ENCODE results near the gene FOXS1. TPM values are rescaled to one million over a fixed set of nuclear protein-coding genes. Genes with fewer than 3 reads are reported as not detected.

Gene FOXS1
- total RNA-seq, 1 experiment from 2014 or later, result not detected

DNA sequence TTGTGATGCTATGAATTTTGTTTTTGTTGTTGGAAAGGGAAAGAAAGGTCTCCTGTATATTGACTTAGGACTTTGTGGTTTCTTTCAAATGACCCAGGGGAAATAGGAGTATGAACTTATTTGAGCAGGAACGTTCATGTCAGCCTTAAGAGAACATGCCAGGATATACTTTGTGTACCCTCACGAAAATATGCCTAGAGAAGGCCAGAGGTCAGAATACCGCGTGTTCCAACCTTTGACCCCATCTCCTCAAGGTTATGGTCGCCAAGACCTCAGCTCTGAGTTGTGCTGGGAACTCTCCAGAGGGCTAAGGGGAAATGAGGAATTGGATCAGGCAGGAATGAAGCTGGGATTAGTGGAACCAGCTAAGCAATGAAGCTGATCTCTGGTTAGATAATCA, 36.5 kb upstream of the FOXS1 start:
- H3F3A ChIP-seq (ENCODE audit: low read length, unreplicated experiment), result no peaks in the 10 kb centered on the region
- no peak overlapping the region for H3K9ac ChIP-seq (ENCODE audit: low read length)
- H3K79me2 ChIP-seq (ENCODE audit: low read length), result no peaks in the 10 kb centered on the region
- no peaks in the 10 kb centered on the region for H3K9me2 ChIP-seq (replicated peaks; ENCODE audit: low read length)
- TF ChIP-seq EZH2 (IDR thresholded peaks at IDR 0.05; ENCODE audit: low read length, unreplicated experiment), result no peak
- no peak for TF ChIP-seq EZH2phosphoT487 (IDR thresholded peaks at IDR 0.05; ENCODE audit: borderline replicate concordance, low read length)
- TF ChIP-seq, protein P1, sequence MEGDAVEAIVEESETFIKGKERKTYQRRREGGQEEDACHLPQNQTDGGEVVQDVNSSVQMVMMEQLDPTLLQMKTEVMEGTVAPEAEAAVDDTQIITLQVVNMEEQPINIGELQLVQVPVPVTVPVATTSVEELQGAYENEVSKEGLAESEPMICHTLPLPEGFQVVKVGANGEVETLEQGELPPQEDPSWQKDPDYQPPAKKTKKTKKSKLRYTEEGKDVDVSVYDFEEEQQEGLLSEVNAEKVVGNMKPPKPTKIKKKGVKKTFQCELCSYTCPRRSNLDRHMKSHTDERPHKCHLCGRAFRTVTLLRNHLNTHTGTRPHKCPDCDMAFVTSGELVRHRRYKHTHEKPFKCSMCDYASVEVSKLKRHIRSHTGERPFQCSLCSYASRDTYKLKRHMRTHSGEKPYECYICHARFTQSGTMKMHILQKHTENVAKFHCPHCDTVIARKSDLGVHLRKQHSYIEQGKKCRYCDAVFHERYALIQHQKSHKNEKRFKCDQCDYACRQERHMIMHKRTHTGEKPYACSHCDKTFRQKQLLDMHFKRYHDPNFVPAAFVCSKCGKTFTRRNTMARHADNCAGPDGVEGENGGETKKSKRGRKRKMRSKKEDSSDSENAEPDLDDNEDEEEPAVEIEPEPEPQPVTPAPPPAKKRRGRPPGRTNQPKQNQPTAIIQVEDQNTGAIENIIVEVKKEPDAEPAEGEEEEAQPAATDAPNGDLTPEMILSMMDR (conservative IDR thresholded peaks at IDR 0.05; ENCODE audit: low read depth, low read length), result no peak
- CTCF ChIA-PET, result no interaction called here
- H3K4me3 ChIP-seq (ENCODE audit: low read length), result no peak overlapping the region
- POLR2A ChIA-PET (ENCODE audit: unreplicated experiment), result no interaction called here
- no peaks in the 10 kb centered on the region for H4K20me1 ChIP-seq (ENCODE audit: low read length)
- H3K4me2 ChIP-seq (ENCODE audit: low read length), result no peak overlapping the region
- intact Hi-C loops (cut with micrococcal nuclease), result no loop called here
- peaks cover 6% of the 10 kb centered on the region; the same call in 1 of the 2 replicates for H3K9me3 ChIP-seq (ENCODE audit: low read length)
- H3K4me1 ChIP-seq (ENCODE audit: insufficient read depth, low read length), result 0 out of 2 replicates have a peak, but pooled peaks cover 9% of the 10 kb centered on the region
- no peak overlapping the region for H3K27ac ChIP-seq (ENCODE audit: low read length)
- no peak overlapping the region for H2AFZ ChIP-seq (ENCODE audit: low read length)
- no peak for DNase-seq
- no peaks in the 10 kb centered on the region for H3K36me3 ChIP-seq (ENCODE audit: low read depth, low read length)
- no TSS peak for BruUV-seq (replicated peaks)
- H3K27me3 ChIP-seq (ENCODE audit: low read length), result peaks cover 13% of the 10 kb centered on the region; the same call in 1 of the 2 replicates
- no peak for ATAC-seq

DNA sequence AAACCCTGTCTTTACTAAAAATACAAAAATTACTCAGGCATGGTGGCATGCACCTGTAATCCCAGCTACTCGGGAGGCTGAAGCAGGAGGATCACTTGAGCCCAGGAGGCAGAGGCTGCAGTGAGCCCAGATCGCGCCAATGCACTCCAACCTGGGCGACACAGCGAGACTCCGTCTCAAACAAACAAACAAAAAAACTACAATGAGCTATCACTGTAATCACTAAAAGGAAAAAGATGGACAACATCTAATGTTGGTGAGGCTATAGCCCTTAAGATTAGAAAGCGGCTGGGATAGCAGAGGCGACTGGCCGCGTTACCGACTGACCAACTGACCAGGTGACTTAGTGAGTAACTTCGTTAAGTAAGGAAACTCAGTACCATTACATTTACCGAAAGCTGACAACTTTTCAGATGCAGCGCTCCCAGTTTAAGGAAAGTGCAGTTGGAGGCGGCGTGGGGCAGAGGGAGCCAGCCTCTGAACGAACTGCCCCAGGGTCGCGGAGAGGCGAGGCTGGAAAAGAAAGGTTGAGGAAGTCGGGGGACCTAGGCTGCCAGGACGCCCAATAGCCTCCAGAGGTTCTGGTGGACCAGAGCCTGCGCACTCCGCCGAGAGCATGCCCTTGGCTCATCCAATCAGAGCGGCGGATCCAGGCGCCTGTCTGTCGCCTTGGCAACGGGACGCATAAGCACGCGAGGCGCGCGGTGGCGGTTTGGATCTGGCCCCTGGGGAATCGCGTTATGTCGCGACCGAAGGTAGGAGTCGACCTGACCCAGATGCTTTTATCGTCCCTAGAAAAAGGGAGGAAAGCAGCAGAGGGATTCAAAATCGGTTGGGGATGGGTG, 34.0 kb upstream of the FOXS1 start:
- Histone ChIP-seq H3K4me3 (ENCODE audit: low read length) (peak overlapping the region; percentile 79), H2AFZ (ENCODE audit: low read length) (peak overlapping the region; percentile 100), H3K79me2 (ENCODE audit: low read length) (no peaks in the 10 kb centered on the region), H3K4me2 (ENCODE audit: low read length) (peak overlapping the region; percentile 97), H3K27me3 (ENCODE audit: low read length) (no peaks in the 10 kb centered on the region), H3F3A (ENCODE audit: low read length, unreplicated experiment) (no peaks in the 10 kb centered on the region), H3K9ac (ENCODE audit: low read length) (peak overlapping the region; percentile 53), H3K4me1 (ENCODE audit: insufficient read depth, low read length) (0 out of 2 replicates have a peak, but pooled peaks cover 9% of the 10 kb centered on the region), H4K20me1 (ENCODE audit: low read length) (no peaks in the 10 kb centered on the region), H3K27ac (ENCODE audit: low read length) (no peak overlapping the region), H3K36me3 (ENCODE audit: low read depth, low read length) (no peaks in the 10 kb centered on the region), H3K9me3 (ENCODE audit: low read length) (peaks cover 6% of the 10 kb centered on the region; the same call in 1 of the 2 replicates), H3K9me2 (replicated peaks; ENCODE audit: low read length) (no peaks in the 10 kb centered on the region)
- intact Hi-C loops (cut with micrococcal nuclease), result loop anchor here (1.0 to 2.0 kb wide), 2 partner anchors 43 to 73 kb away; partner anchors contain the start of gene PDRG1
- BruUV-seq (replicated peaks), result TSS peak; percentile 85
- ChIA-PET POLR2A (ENCODE audit: unreplicated experiment) (interaction anchor here (0.6 to 0.7 kb wide), 3 partner anchors 11 to 24 kb away, joined by 3 to 4 read pairs (median 4); no protein-coding TSS in a partner anchor), CTCF (no interaction called here)
- ATAC-seq, result peak; percentile 99
- DNase-seq, result peak; percentile 94
- TF ChIP-seq EZH2phosphoT487 (IDR thresholded peaks at IDR 0.05; ENCODE audit: borderline replicate concordance, low read length), result no peak
- TF ChIP-seq EZH2 (IDR thresholded peaks at IDR 0.05; ENCODE audit: low read length, unreplicated experiment), result no peak
- TF ChIP-seq, protein P1 (conservative IDR thresholded peaks at IDR 0.05; ENCODE audit: low read depth, low read length), result no peak

DNA sequence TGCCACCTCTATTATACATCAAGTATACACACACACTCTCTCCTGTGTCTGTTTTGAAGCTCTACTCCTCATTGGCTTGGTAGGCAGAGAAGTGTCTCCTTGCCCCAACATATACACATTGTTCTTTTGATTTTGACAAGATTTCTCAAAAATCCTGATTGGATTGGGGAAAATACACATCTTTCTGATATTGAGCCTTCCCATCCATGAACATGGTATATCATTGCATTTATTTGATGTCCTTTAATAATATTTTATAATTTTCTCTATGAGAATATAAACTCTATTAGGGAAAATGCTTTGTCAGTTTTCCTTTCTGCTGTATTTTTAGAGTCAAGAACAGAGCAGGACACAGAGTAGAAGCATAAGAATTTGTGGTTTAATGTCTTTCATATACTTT, 32.3 kb upstream of the FOXS1 start:
- Histone ChIP-seq H3F3A (ENCODE audit: low read length, unreplicated experiment) (no peaks in the 10 kb centered on the region), H4K20me1 (ENCODE audit: low read length) (no peaks in the 10 kb centered on the region), H3K4me1 (ENCODE audit: insufficient read depth, low read length) (0 out of 2 replicates have a peak, but pooled peaks cover 9% of the 10 kb centered on the region), H3K4me3 (ENCODE audit: low read length) (no peak overlapping the region), H3K9me2 (replicated peaks; ENCODE audit: low read length) (no peaks in the 10 kb centered on the region), H3K27me3 (ENCODE audit: low read length) (peaks cover 8% of the 10 kb centered on the region), H3K9me3 (ENCODE audit: low read length) (peaks cover 6% of the 10 kb centered on the region; the same call in 1 of the 2 replicates), H3K9ac (ENCODE audit: low read length) (no peak overlapping the region), H3K79me2 (ENCODE audit: low read length) (no peaks in the 10 kb centered on the region), H3K4me2 (ENCODE audit: low read length) (no peak overlapping the region), H3K36me3 (ENCODE audit: low read depth, low read length) (no peaks in the 10 kb centered on the region), H3K27ac (ENCODE audit: low read length) (no peak overlapping the region), H2AFZ (ENCODE audit: low read length) (no peak overlapping the region)
- TF ChIP-seq, protein P1 (conservative IDR thresholded peaks at IDR 0.05; ENCODE audit: low read depth, low read length), result no peak
- no peak for TF ChIP-seq EZH2 (IDR thresholded peaks at IDR 0.05; ENCODE audit: low read length, unreplicated experiment)
- no peak for TF ChIP-seq EZH2phosphoT487 (IDR thresholded peaks at IDR 0.05; ENCODE audit: borderline replicate concordance, low read length)
- ChIA-PET POLR2A (ENCODE audit: unreplicated experiment) (no interaction called here), CTCF (no interaction called here)
- ATAC-seq, result no peak
- DNase-seq, result no peak
- intact Hi-C loops (cut with micrococcal nuclease), result loop anchor here (2.0 kb wide), 1 partner anchor 75 kb away; the partner anchor contains the start of gene PDRG1
- BruUV-seq (replicated peaks), result no TSS peak
